Activated CD4-positive, alpha-beta T cell treated with anti-CD3 and anti-CD28 coated beads, Interleukin-2, Interleukin-6, amounts not matched to agents 100 ng/mL and 50 ng/mL, durations not matched to agents 16 hours and 8 hours (primary cell): ENCODE measurements around the gene CREB3L2.
"Not testable (repeated sequence)": the region's sequence is repeated elsewhere in the genome, so short reads cannot be mapped to it uniquely, and the experiment has no call there.

Experiments used
- DNase-seq: peaks from one replicate; pipeline ENCODE4 v3.0.0-alpha.2; 2020

Gene CREB3L2, protein sequence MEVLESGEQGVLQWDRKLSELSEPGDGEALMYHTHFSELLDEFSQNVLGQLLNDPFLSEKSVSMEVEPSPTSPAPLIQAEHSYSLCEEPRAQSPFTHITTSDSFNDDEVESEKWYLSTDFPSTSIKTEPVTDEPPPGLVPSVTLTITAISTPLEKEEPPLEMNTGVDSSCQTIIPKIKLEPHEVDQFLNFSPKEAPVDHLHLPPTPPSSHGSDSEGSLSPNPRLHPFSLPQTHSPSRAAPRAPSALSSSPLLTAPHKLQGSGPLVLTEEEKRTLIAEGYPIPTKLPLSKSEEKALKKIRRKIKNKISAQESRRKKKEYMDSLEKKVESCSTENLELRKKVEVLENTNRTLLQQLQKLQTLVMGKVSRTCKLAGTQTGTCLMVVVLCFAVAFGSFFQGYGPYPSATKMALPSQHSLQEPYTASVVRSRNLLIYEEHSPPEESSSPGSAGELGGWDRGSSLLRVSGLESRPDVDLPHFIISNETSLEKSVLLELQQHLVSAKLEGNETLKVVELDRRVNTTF

DNA sequence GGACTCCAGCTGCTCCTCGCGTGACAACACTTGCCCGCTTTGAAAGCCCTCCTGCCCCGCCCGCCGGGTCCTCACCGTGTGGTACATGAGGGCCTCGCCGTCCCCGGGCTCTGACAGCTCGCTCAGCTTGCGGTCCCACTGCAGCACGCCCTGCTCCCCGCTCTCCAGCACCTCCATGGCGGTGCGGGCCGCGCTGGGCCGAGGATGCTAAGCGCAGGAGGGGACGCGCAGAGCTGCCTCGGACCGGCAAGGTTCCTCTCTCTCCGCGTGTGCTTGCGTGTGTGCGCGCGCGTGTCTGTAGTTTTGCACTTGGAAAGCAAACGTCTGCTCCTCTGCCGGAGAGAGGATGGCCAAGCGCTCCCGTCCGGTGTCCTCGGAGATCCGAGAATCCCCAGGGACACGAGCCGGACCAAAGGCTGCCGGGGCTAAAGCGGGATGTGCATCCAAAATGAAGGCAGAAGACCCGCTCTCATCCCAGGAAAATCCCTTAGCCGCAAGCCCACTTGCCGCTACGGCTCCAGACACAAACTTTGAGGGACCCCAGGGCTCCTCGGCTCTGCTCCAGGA, at the start of gene CREB3L2:
CREB3L2 (minus strand) TSS at position 558 of the 567 bp plus-strand sequence; CDS start at position 177, 381 bp downstream.
- DNase-seq: peak; percentile 74

DNA sequence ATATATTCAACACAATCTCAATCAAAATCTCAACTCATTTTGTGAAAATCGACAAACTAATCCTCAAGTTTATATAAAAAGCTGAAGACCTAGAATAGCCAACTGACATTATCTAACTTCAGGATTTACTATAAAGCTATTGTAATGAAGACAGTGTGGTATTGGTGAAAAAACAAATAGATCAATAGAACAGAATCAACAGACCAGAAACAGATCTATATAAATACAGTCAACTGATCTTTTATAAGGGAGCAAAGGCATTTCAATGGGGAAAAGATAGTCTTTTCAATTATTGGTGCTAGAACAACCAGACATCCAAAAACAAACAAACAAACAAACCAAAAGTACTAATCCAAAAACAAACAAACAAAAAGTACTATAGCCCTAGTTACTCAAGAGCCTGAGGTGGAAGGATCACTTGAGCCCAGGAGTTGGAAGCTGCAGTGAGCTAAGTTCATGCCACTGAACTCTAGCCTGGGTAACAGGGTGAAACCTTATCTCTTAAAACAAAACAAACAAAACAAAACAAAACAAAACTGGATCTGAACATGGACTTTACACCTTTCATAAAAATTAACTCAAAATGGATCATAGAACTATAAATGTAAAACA, 47.7 kb upstream of the CREB3L2 start:
- no peak for DNase-seq

DNA sequence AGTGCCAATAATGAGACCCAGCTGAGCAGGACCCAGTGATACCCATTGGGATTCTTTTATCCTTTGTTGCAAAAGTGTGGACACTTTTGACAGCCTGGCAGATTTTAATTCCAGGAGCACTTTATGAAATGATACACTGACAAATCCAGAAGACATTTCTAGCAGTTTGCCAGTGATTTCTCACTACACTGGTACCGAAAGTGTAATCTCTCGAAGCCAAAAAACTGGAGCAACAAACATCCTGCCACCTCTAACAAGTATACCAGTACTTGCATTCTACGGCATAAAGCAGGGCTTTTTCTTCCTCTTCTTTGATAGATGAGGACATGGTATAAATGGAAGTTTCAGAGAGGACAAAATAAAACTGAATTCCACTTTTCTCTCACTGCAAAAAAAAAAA, 46.0 kb upstream of the CREB3L2 start:
- DNase-seq: no peak

DNA sequence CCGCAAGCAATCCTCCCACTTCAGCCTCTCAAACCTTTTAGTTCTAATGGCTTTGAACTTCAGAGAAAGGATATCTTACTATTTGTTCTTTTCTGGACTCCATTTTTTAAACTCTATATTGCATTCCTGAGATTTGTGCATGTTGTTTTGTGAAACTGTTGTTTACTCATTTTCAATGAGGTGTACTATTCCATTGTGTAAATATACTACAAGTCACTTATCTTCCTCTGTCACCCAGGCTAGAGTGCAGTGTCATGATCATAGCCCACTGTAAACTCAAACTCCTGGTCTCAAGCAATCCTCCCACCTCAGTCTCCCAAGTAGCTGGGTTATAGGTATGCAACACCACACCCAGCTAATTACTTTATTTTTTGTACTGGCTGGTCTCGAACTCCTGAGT, 43.0 kb upstream of the CREB3L2 start:
- no peak for DNase-seq

DNA sequence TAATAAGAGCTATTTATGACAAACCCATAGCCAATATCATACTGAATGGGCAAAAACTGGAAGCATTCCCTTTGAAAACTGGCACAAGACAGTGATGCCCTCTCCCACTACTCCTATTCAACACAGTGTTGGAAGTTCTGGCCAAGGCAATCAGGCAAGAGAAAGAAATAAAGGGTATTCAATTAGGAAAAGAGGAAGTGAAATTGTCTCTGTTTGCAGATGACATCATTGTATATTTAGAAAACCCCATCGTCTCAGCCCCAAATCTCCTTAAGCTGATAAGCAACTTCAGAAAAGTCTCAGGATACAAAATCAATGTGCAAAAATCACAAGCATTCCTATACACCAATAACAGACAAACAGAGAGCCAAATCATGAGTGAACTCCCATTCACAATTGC, 38.2 kb upstream of the CREB3L2 start:
- not testable (repeated sequence) for DNase-seq

DNA sequence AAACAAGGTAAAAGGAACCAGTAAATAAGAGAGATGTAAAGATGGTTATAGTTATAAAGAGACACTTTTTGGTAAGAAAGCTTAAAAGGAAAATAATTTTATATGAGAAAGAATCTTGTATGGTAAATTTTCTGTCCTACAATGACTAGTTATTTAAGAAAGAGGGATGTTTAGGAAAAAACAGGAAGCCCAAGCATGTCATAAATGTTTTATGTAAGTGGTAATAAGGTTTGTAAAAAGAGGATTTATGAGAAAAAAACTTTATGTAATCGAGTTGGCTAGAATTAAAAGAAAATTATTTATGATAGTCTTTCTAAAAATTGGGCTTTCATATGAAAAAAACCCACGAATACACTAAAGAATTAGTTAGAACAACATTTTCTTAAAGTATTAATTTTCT, 34.2 kb upstream of the CREB3L2 start:
- DNase-seq: no peak

DNA sequence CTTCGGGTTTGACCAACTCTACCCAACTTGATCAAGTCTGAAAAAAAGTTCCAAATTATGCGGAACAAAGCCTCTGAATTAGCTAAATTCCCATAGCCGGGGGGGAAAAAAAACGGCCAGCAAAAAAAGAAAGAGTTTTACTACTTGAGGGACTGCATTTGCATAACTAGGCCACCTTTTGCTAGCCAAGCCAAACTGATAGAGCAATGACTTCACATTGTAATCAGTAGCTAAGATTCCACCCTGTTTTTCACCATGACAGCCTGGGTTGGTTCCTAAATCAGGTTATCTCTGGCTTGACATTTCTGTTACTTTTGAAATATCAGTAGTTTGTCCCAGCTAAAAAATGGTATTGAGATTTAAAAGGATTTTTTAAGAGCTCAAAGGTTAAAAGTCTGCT, 31.4 kb upstream of the CREB3L2 start:
- no peak for DNase-seq

DNA sequence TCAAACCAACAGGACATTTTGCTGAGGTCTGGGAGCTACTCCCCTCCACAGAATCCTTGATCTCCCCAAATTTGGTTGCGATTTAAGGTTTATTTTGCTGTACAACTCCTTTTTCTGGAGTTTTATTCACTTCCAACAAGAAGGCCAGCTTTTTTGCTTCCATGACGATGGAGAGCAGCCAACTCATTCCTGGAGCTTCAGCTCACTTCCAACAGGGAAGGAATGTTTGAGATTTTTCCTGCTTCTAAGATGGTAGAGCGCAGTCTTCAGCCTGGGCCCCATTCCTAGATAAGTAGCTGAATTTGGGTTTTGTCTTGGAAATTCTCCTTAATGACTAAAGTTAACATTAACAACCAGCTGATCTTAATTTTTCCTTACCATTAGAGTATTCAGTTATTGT, 30.9 kb upstream of the CREB3L2 start:
- DNase-seq: no peak

DNA sequence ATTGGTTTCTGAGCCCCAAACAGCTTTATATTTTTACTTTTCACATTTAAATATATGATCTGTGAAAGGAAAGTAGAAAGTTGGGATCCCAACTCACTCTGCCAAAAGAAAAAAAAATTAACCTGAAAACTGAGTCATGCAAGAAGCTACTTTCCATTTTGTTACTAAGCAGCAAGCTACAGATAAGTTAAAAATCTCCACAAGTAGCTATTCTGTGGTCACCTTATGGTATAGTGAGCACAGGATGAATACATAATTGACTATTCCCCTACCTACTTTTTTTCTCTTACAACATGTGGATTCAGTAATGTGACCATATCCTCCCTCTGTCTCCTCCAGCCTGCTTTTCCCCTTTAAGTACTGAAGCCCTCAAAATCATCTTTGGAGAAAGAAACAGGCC, 30.3 kb upstream of the CREB3L2 start:
- no peak for DNase-seq

DNA sequence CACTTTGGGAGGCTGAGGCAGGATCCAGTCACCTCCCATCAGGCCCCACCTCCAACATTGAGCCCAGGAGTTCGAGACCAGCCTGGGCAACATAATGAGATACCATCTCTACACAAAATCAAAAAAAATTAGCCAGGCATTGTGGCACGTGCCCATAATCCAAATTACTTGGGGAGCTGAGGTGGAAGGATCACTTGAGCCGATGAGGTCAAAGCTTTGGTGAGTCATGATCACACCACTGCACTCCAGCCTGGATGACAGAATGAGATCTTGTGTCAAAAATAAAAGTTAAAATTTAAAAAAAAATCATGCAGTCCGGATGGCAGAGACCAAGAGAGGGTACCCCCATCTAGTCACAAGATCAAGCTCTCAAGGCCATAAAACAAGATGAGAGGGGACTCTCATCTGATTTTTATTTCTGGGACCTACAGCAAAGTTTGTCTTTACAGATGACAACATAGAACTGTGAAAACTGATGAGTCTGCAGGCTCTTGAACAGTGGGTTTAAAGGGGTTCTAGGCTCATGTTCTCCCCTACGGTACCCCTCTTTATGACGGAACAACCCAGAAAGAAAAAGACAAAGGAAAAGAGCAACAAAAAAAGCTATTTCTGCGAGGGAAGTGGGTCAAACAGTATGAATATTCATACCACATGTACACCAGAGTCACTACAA, 28.9 kb upstream of the CREB3L2 start:
- DNase-seq: no peak

DNA sequence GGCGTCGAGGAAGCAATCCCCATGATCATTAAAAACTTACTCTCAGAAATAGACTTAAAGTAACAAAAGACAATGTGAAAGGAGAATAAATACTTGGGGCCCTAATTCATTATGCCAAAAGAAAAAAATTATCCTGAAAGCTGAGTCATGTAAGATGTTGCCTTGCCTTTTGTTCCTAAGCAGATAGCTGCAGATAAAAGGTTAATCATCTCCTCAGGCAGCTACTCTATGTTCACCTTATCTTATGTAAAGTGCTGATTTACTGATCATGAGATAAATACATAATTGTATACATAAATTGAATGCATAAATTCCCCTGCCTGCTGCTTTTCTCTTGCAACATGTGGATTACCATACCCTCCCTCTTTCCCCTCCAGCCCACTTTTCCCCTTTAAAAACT, 28.1 kb upstream of the CREB3L2 start:
- no peak for DNase-seq

DNA sequence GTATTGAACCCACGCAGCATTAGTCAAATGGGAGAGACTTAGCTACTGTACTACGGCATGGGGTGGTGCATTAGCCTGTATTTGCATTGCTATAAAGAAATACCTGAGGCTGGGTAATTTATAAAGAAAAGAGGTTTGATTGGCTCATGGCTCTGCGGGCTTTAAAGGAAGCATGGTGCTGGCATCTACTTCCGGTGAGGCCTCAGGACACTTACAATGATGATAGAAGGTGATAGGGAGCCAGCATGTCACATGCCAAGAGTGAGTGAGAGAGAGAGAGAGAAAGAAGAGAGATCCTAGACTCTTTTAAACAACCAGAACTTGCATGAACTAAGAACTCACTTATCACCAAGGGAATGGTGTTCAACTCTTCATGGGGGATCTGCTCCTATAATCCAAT, 27.2 kb upstream of the CREB3L2 start:
- no peak for DNase-seq

DNA sequence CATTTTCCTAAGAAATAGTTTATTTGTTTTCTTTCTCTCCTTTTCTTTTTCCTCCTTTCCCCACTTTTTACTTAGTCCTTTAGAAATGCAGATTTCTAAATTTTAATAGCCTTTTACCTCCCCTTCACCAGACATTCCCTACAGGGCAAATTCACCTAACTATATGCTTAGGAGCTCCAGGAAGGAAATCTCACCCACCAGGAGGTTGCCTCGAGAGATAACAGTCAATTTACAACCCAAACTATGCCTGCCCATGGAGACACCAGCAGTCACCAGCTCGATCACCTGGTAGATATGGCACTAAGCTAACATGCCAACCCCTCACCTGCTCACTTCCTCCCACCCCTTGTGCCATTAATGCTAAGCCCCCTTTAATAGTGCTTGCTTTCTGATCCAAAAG, 25.2 kb upstream of the CREB3L2 start:
- no peak for DNase-seq

DNA sequence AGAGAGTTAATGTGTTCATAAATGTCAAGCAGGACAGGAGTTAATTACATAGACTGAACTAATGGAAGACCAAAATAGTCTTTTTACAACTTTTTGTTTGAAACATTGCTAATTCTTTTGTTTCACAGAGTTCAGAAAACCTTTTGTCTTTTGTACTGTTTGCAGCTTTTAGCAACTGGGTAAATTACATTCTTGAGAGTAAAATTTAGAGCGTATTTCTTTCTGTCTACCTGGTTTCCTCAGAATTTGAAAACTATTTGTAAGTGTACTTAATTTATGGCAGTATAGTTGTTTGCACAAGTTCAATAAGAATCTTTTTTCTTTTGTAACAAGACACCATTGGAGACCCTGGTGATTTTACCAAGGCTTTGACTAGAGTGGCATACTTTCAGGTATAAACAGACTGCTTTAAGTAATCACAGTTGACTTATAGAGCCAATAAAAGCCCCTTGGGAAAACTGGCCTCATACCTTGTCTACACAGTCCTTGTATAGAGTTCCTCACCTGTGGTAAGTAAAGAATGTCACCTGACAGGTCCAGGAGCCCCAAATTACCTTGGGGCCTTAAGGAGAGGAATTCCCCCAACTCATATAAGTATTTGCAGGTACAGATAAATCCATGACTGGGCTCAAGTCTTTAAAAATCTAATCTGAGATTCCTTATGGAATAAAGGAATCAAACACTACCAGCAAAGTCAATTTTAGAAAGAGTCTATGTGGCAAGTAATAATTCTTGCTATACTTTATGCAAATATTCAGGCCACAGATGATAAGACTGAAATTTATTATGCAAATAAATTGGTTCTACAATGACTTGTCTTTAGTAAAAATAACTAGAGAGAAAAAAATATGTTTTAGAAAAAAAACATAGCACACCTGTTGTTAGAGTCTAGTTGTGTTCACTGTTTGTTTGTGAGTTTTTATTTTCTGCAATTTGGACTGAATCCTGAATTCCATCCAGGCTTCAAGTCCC, 23.6 kb upstream of the CREB3L2 start:
- DNase-seq: no peak

DNA sequence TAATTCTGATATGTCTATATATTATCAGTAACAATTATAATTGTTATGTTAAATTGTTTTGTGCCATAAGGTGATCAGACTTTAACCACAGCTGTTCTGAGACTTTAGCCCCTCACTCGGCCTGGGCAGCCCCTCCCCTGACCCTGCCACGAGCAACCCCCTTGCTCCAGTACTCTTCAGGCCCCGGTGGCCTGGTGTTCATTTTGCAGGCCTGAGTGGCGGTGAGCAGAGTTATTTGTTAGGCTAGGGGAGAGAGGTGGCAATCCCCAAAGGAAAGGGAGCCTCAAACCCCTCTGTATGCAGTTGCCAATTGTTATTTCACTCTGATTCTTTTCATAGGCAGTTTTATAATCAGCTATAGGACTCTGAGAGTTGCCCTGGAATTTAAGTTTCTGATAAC, 22.9 kb upstream of the CREB3L2 start:
- no peak for DNase-seq

DNA sequence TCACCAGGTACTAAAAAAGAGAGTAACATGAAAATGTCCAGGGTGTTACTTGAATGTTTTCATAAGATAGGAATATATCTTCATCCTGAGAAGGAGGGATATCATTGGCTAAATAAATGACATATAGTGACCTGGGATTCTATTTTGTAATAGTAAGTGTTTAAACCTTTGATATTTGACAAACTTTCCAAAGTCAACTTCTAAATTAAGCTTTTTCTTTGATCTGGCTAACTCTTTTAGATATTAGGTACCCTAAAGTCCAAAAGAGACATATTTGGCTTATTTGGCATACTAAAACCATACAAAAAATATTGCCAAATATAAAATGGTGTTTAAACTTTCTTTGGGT, 22.4 kb upstream of the CREB3L2 start:
- DNase-seq: no peak

DNA sequence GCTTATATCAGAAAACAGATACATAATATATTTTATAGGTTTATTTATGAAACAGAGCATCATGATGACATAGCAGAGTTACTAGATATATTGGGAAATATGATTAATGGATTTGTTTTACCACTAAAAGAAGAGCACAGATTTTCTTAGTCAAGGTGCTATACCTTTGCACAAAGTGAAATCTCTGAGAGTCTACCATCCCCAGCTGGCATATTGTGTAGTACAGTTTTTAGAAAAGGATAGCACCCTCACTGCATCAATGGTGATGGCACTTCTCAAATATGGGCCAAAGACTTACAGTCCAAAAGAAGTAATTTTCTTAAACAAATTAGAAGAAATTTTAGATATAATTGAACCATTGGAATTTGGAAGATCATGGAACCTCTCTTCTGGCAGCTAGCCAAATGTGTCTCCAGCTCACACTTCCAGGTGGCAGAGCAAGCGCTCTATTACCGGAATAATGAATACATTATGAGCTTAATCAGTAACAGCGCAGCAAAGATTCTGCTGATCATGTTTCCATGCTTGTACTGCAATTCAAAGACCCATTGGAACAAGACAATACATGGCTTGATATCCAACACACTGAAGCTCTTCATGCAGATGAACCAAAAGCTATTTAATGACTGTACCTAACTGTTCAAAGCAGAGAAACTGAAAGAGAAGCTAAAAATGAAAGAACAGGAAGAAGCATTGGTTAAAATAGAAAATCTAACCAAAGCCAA, 21.9 kb upstream of the CREB3L2 start:
- DNase-seq: peak; percentile 10

DNA sequence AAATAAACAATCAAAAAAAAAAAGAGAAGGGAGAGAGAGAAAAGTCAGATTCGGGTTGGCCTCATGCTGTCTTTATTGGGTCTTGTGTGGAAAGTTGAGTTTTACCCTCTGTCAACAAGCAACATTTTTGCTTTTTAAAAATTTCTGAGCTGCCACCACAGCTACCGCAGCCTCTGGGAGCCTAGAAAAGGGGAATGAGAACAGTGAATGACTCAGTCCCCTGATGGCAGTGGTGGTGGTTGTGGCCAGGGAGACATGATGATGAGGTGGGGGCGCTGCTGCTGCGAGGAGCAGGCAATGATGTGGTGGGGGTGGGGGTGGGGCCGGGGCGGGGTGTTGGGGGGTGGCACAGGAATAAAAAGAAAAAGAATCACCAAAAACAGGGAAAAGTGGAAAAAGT, 20.0 kb upstream of the CREB3L2 start:
- no peak for DNase-seq

DNA sequence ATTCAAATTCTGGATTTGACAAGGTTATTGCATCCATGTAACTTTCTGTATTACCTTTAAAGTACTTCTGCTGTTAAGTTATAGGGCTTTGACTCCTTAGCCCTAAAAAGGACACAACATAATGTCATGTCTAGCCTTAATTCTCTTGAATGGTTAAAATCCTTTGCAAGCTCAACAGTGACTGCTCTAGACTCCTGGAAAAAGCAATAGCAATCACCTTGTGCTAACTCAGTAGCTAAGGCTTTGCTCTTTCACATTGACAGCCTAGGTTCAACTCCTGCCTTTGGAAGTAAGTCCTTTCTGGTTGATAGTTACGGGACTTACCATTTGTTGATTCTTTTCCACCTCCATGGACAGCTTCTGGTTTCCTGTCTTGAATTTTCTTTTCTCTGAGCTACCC, 16.1 kb upstream of the CREB3L2 start:
- no peak for DNase-seq

DNA sequence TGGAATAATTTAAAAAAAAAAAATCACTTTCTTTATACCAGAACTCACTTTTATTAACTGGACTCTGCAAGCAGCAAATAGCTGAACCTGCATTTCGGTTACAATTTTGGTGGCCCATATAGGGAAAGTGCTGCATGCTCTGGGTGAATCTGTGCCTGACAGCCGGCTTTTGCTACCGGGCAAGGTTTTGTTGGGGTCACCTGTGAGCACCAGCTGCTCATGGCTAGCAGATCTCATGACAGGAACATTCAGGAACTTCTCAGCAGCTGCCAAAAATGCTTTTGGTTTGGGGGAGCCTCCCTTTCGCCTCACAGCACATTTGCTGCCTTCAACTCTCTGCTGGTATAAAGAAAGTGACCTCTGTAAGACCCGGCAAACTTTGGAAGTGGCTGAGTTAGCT, 13.2 kb upstream of the CREB3L2 start:
- DNase-seq: no peak

DNA sequence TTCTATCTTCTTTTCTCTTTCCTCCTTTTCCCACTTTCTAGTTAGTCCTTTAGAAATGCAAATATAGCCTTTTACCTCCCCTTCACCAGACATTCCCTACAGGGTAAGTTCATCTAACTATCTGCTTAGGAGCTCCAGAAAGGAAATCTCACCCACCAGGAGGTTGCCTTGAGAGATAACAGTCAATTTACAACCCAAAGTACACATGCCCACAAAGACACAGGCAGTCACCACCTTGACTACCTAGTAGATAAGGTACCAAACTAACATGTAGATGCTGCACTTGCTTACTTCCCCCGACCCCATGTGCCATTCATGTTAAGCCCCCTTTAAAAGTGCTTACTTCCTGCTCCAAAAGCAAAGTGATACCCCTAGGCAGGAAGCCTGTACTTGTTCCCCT, 12.8 kb upstream of the CREB3L2 start:
- no peak for DNase-seq

DNA sequence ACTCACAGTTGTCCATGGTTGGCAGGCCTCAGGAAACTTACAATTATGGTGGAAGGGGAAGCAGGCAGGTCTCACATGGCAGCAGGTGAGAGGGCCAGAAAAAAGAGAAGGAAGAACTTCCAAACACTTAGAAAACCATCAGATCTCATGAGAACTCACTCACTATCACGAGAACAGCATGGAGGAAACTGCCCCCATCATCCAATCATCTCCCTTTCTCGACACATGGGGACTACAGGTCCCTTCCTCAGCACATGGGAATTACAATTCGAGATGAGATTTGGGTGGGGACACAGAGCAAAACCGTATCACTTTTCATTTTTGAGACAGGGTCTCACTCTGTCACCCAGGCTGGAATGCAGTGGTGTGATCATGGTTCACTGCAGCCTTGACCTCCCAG, 12.3 kb upstream of the CREB3L2 start:
- DNase-seq: not testable (repeated sequence)
